ENCODE measurements around the gene MARCHF3.

The MARCHF3 gene

DNA sequence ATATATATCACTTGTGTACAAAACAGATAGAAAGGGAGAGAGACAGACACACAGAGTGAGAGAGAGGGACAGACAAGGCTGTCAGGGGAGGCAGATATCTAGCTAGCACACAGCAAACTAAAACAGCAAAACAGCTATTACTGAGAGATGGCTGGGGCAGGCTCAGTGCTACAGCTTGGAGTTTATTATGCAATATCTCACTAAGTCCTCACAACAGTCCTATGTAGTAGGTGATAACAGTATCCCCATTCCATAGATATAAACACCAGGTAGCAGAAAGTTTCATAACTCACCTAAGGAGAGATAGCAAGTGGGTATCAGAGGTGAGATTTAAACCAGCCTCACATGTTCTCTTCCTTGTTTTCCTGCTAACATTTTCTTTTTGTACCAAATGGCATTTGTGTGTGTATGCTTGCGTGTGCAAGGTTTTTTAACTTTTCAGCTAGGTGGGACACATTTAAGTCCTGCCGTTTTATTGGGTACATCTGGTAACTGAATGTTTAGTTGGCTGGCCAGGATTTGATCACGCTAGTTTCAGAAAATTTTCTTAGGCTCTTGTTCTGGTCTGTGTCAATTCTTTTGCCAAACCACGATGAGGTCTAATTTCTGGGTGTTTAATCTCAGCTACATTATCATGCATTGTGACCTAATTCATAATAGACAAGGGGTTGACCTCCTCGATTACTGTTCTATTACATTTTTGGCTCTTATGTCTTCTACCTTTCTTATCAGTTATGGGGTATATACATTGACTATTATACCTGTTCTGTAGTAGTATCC lies 148.3 kb downstream of the MARCHF3 start:
- Histone ChIP-seq H3K9me2 (replicated peaks; ENCODE audit: insufficient read depth, low read length) (no peaks in the 10 kb centered on the region), H3K36me3 (replicated peaks; ENCODE audit: insufficient read depth, low read length) (no peaks in the 10 kb centered on the region), H3K9me3 (replicated peaks; ENCODE audit: insufficient read depth, low read length) (no peaks in the 10 kb centered on the region), H3K4me1 (ENCODE audit: low read length) (no peaks in the 10 kb centered on the region), H3K9ac (ENCODE audit: low read length) (no peak overlapping the region), H3K27ac (ENCODE audit: low read length) (no peak overlapping the region), H3K4me2 (ENCODE audit: low read depth, low read length) (no peak overlapping the region), H2AFZ (ENCODE audit: low read length) (no peak overlapping the region), H3F3A (ENCODE audit: insufficient read depth, low read length) (no peaks in the 10 kb centered on the region), H3K79me2 (ENCODE audit: low read length) (no peaks in the 10 kb centered on the region), H3K4me3 (ENCODE audit: low read length) (no peak overlapping the region), H4K20me1 (ENCODE audit: insufficient read depth, low read length) (no peaks in the 10 kb centered on the region), H3K27me3 (replicated peaks; ENCODE audit: insufficient read depth, low read length) (no peaks in the 10 kb centered on the region)
- TF ChIP-seq EZH2 (optimal IDR thresholded peaks at IDR 0.05; ENCODE audit: low read depth, low read length) (no peak), EZH2phosphoT487 (IDR thresholded peaks at IDR 0.05; ENCODE audit: low read length) (no peak)
- TF ChIP-seq, protein P1, sequence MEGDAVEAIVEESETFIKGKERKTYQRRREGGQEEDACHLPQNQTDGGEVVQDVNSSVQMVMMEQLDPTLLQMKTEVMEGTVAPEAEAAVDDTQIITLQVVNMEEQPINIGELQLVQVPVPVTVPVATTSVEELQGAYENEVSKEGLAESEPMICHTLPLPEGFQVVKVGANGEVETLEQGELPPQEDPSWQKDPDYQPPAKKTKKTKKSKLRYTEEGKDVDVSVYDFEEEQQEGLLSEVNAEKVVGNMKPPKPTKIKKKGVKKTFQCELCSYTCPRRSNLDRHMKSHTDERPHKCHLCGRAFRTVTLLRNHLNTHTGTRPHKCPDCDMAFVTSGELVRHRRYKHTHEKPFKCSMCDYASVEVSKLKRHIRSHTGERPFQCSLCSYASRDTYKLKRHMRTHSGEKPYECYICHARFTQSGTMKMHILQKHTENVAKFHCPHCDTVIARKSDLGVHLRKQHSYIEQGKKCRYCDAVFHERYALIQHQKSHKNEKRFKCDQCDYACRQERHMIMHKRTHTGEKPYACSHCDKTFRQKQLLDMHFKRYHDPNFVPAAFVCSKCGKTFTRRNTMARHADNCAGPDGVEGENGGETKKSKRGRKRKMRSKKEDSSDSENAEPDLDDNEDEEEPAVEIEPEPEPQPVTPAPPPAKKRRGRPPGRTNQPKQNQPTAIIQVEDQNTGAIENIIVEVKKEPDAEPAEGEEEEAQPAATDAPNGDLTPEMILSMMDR (IDR thresholded peaks at IDR 0.05; ENCODE audit: low read length) = no peak
- no peak for DNase-seq

DNA sequence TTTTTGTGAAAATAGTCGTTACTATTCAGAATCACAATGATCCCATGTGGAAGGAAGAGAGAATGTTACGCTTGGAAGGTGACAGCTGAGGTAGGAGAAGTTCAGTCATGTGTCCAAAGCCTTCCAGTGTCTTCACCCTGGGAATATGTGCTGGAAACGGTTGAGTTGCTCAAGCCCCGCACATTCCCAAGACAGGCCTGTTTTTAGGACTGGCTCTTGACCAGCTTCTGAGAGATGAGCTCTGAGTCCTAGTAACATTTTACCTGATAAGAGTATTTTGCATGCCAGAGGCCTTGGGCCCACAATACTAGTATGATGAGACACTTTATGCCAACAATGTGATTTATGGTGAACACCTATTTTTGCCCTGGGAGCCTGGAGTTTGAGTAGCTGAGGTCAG lies 151.7 kb downstream of the MARCHF3 start:
- Histone ChIP-seq H2AFZ (ENCODE audit: low read length) (no peak overlapping the region), H3K4me2 (ENCODE audit: low read depth, low read length) (no peak overlapping the region)

DNA sequence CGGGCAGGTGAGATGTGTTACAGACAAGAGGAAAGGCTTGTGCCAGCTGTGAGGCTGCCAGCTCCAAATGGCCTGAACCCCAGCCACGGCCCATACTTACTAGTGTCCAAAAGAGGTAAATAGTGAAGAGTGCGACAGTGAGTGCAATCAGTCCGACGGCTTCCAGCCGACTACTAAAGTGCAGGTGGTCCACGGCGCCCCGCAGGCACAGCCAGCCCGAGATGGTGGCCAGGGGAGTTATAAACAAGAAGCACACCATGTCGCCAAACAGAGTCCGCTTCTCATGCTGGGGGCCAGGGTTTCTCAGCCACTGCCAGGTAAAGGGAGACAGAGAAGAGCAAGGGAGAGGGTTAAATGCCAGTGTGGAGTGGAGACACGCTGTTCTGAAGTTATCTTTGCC lies 152.3 kb downstream of the MARCHF3 start:
- no peak overlapping the region for H3K4me3 ChIP-seq (ENCODE audit: low read length)
- no peaks in the 10 kb centered on the region for H4K20me1 ChIP-seq (ENCODE audit: insufficient read depth, low read length)
- H3K27ac ChIP-seq (ENCODE audit: low read length) = no peak overlapping the region
- H3K9me2 ChIP-seq (replicated peaks; ENCODE audit: insufficient read depth, low read length) = no peaks in the 10 kb centered on the region
- H2AFZ ChIP-seq (ENCODE audit: low read length) = no peak overlapping the region
- no peaks in the 10 kb centered on the region for H3K79me2 ChIP-seq (ENCODE audit: low read length)
- no peak overlapping the region for H3K4me2 ChIP-seq (ENCODE audit: low read depth, low read length)
- TF ChIP-seq EZH2phosphoT487 (IDR thresholded peaks at IDR 0.05; ENCODE audit: low read length) (no peak), EZH2 (optimal IDR thresholded peaks at IDR 0.05; ENCODE audit: low read depth, low read length) (no peak)
- TF ChIP-seq, protein P1 (IDR thresholded peaks at IDR 0.05; ENCODE audit: low read length) = no peak
- no peaks in the 10 kb centered on the region for H3K4me1 ChIP-seq (ENCODE audit: low read length)
- H3K9ac ChIP-seq (ENCODE audit: low read length) = no peak overlapping the region
- no peak for DNase-seq
- no peaks in the 10 kb centered on the region for H3K27me3 ChIP-seq (replicated peaks; ENCODE audit: insufficient read depth, low read length)
- no peaks in the 10 kb centered on the region for H3F3A ChIP-seq (ENCODE audit: insufficient read depth, low read length)
- no peaks in the 10 kb centered on the region for H3K36me3 ChIP-seq (replicated peaks; ENCODE audit: insufficient read depth, low read length)
- H3K9me3 ChIP-seq (replicated peaks; ENCODE audit: insufficient read depth, low read length) = no peaks in the 10 kb centered on the region

More for the DNA sequence above, 151.7 kb downstream of the MARCHF3 start:
- H3K9me2 ChIP-seq (replicated peaks; ENCODE audit: insufficient read depth, low read length) = no peaks in the 10 kb centered on the region
- DNase-seq = no peak
- no peak overlapping the region for H3K27ac ChIP-seq (ENCODE audit: low read length)
- H3K4me1 ChIP-seq (ENCODE audit: low read length) = no peaks in the 10 kb centered on the region
- H3K36me3 ChIP-seq (replicated peaks; ENCODE audit: insufficient read depth, low read length) = no peaks in the 10 kb centered on the region
- no peaks in the 10 kb centered on the region for H3K9me3 ChIP-seq (replicated peaks; ENCODE audit: insufficient read depth, low read length)
- no peak for TF ChIP-seq EZH2 (optimal IDR thresholded peaks at IDR 0.05; ENCODE audit: low read depth, low read length)
- TF ChIP-seq, protein P1 (IDR thresholded peaks at IDR 0.05; ENCODE audit: low read length) = no peak
- no peak for TF ChIP-seq EZH2phosphoT487 (IDR thresholded peaks at IDR 0.05; ENCODE audit: low read length)
- H3K27me3 ChIP-seq (replicated peaks; ENCODE audit: insufficient read depth, low read length) = no peaks in the 10 kb centered on the region
- H4K20me1 ChIP-seq (ENCODE audit: insufficient read depth, low read length) = no peaks in the 10 kb centered on the region
- no peak overlapping the region for H3K9ac ChIP-seq (ENCODE audit: low read length)
- no peaks in the 10 kb centered on the region for H3F3A ChIP-seq (ENCODE audit: insufficient read depth, low read length)
- no peaks in the 10 kb centered on the region for H3K79me2 ChIP-seq (ENCODE audit: low read length)
- no peak overlapping the region for H3K4me3 ChIP-seq (ENCODE audit: low read length)

Data from MM.1S (cell line).